Adrenal gland (tissue), 12 donors: ENCODE results near the gene CHN2. TPM values are rescaled to one million over a fixed set of nuclear protein-coding genes. Genes with fewer than 3 reads are reported as not detected.

ENCODE experiments used
- DNase-seq, 7 donors: peaks; one replicate each; pipeline ENCODE4 v3.0.0-alpha.2; 2019 to 2020
- H3K27ac ChIP-seq, 5 donors: fragments of 200-600 bp; sonication (generic) in 4 of 5; 1 replicate in 3 of 5; 2 replicates in 2 of 5; pipeline versions ENCODE4 v1.5.1 to v1.8.0; 2016 to 2020; ENCODE audit warnings: mild to moderate bottlenecking in 1 of 5
- H3K27me3 ChIP-seq: fragments of 200-600 bp; 2 replicates; pipeline ENCODE4 v1.8.0; 2021
- H3K36me3 ChIP-seq, 2 donors: fragments of 200-600 bp; replicated peaks in 1 of 2; 1 replicate in 1 of 2; 2 replicates in 1 of 2; pipeline versions ENCODE4 v1.5.1 to v1.8.0; 2018 to 2022
- H3K4me1 ChIP-seq, 2 donors: fragments of 200-600 bp; replicated peaks in 1 of 2; 1 replicate in 1 of 2; 2 replicates in 1 of 2; pipeline versions ENCODE4 v1.5.1 to v1.8.0; 2018 to 2021
- H3K4me3 ChIP-seq, 4 donors: fragments of 200-600 bp; sonication (generic) in 3 of 4; one replicate each; pipeline ENCODE4 v1.5.1; 2016 to 2018
- H3K9me3 ChIP-seq, 3 donors: fragments of 200-600 bp; sonication (generic) in 1 of 3; replicated peaks in 1 of 3; 1 replicate in 2 of 3; 2 replicates in 1 of 3; pipeline versions ENCODE4 v1.5.1 to v1.8.0; 2016 to 2021
- POLR2A ChIP-seq, 2 donors: fragments of 450-650 bp; IDR thresholded peaks; one replicate each; pipeline ENCODE4 v1.6.1; 2017; ENCODE audit warnings: antibody characterized with exemption in 2 of 2, mild to moderate bottlenecking in 2 of 2, moderate library complexity in 1 of 2
- WGBS, 4 donors: extraction: QIAGEN DNeasy Blood & Tissue Kit in 2 of 4; methylation state at CpG; one replicate each; pipeline versions ENCODE4 v1.1.5 to v1.1.7; 2013 to 2017; 5-methylcytosine and 5-hydroxymethylcytosine counted together
- intact Hi-C, 2 donors: fragments of 100-400 bp; cut with DNase I; formaldehyde crosslinking; loops; one replicate each; pipeline versions ENCODE4 v1.14.1 to v1.15.0; 2022 to 2023
- polyA plus RNA-seq, 3 donors: library from polyadenylated mRNA; stranded (reverse); fragments of 200-250 nt in 2 of 3; fragments of 350-450 nt in 1 of 3; fragmentation: Illumina TruSeq in 1 of 3; extraction: RNeasy Lipid Tissue Mini Kit (QIAGEN cat#74804) in 1 of 3; gene quantifications; one replicate each; pipeline ENCODE4 v1.2.3, GENCODE V29; 2013 to 2014
- total RNA-seq, 9 donors: library from RNA; depleted of rRNA in 4 of 9; stranded (reverse); fragments of >200 nt in 4 of 9; fragments of 120-200 nt in 1 of 9; fragmentation: NEBNext Ultra II Directional in 1 of 9; extraction: Animal tissue kit (Norgen Biotek cat#: 25700) in 1 of 9; gene quantifications; one replicate each; pipeline versions ENCODE4 v1.1.0 to v1.2.4, GENCODE V29; 2013 to 2023
- TF ChIP-seq, protein P1 (sequence below), 6 experiments: fragments of 450-650 bp in 4 of 6; fragments of 200-600 bp in 2 of 6; sonication (generic) in 1 of 6; IDR thresholded peaks; 1 replicate in 5 of 6; 2 replicates in 1 of 6; pipeline versions ENCODE4 v1.5.1 to v1.8.0; 2016 to 2021; ENCODE audit warnings: antibody characterized with exemption in 6 of 6, mild to moderate bottlenecking in 2 of 6, moderate library complexity in 1 of 6
- donor health status: healthy with polysubstance abuse.
- donor health status: Bipolar disorder and iron deficiency.
- donor health status: DM: yes; HTN: yes; CAD: no.
- donor health status: DM: no; HTN: no; CAD: no.
- donor health status: DM: no; HTN: no; CAD: no.
- donor health status: DM: yes; HTN: yes; CAD: no.

CHN2 gene
- total and polyA plus RNA-seq, 12 donors = 2.7 to 35.4 (median 11.5) TPM

- WGBS, 4 donors = 33 to 48% (median 43%) methylated on average over 14 of the region's 14 CpGs
- Histone ChIP-seq H3K27ac (peak overlapping the region in 3 of 5 donors; percentile 6 to 72 (median 42)), H3K4me3 (peak overlapping the region in 1 of 4 donors; percentile 46), H3K27me3 (peaks cover 3% of the 10 kb centered on the region), H3K4me1 (no peaks in the 10 kb centered on the region), H3K9me3 (no peaks in the 10 kb centered on the region), H3K36me3 (no peaks in the 10 kb centered on the region)
- TF ChIP-seq, protein P1, sequence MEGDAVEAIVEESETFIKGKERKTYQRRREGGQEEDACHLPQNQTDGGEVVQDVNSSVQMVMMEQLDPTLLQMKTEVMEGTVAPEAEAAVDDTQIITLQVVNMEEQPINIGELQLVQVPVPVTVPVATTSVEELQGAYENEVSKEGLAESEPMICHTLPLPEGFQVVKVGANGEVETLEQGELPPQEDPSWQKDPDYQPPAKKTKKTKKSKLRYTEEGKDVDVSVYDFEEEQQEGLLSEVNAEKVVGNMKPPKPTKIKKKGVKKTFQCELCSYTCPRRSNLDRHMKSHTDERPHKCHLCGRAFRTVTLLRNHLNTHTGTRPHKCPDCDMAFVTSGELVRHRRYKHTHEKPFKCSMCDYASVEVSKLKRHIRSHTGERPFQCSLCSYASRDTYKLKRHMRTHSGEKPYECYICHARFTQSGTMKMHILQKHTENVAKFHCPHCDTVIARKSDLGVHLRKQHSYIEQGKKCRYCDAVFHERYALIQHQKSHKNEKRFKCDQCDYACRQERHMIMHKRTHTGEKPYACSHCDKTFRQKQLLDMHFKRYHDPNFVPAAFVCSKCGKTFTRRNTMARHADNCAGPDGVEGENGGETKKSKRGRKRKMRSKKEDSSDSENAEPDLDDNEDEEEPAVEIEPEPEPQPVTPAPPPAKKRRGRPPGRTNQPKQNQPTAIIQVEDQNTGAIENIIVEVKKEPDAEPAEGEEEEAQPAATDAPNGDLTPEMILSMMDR (IDR thresholded peaks at IDR 0.05) = no peak
- no peak for TF ChIP-seq POLR2A (IDR thresholded peaks at IDR 0.05)
- peak in 3 of 7 donors; percentile 8 to 27 (median 22) for DNase-seq
- intact Hi-C loops = no loop called here
These were observed 47.5 kb upstream of the CHN2 start for GRCh38 chr7:29146888-29147609.

- intact Hi-C loops = no loop called here
- Histone ChIP-seq H3K4me1 (no peaks in the 10 kb centered on the region), H3K27ac (peak overlapping the region in 1 of 5 donors; percentile 42), H3K4me3 (no peak overlapping the region), H3K9me3 (no peaks in the 10 kb centered on the region), H3K36me3 (no peaks in the 10 kb centered on the region), H3K27me3 (peaks cover 3% of the 10 kb centered on the region)
- peak in 1 of 7 donors; percentile 14 for DNase-seq
- TF ChIP-seq, protein P1 (IDR thresholded peaks at IDR 0.05) = no peak
- no peak for TF ChIP-seq POLR2A (IDR thresholded peaks at IDR 0.05)
- 73 to 91% (median 76%) methylated on average over 4 of the region's 4 CpGs for WGBS, 4 donors
These were observed 46.8 kb upstream of the CHN2 start for GRCh38 chr7:29147821-29148220.

DNA sequence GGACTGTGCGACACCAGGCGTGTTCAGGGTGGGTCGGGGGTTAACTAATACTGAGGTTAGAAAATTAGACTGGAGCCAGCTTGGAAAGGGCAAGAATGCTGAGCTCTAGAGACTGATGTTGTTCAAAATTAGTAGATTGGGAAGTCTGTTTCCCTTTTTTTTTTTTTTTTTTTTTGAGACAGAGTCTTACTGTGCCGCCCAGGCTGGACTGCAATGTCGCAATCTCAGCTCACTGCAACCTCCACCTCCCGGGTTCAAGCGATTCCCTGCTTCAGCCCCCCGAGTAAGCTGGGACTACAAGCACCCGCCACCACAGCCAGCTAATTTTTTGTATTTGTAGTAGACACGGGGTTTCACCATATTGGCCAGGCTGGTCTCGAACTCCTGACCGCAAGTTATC, 45.5 kb upstream of the CHN2 start:
- no peak for DNase-seq
- no peak overlapping the region for H3K27ac ChIP-seq
- H3K4me1 ChIP-seq = no peaks in the 10 kb centered on the region
- H3K9me3 ChIP-seq = no peaks in the 10 kb centered on the region
- intact Hi-C loops = no loop called here
- no peaks in the 10 kb centered on the region for H3K36me3 ChIP-seq
- peaks cover 3% of the 10 kb centered on the region for H3K27me3 ChIP-seq
- no peak for TF ChIP-seq POLR2A (IDR thresholded peaks at IDR 0.05)
- TF ChIP-seq, protein P1 (IDR thresholded peaks at IDR 0.05) = no peak
- WGBS, 4 donors = 80 to 90% (median 82%) methylated on average over 12 of the region's 12 CpGs
- H3K4me3 ChIP-seq = no peak overlapping the region

- no peak for DNase-seq
- Histone ChIP-seq H3K27ac (no peak overlapping the region), H3K9me3 (no peaks in the 10 kb centered on the region), H3K4me1 (no peaks in the 10 kb centered on the region), H3K27me3 (peaks cover 3% of the 10 kb centered on the region), H3K4me3 (no peak overlapping the region), H3K36me3 (no peaks in the 10 kb centered on the region)
- WGBS, 4 donors = 80 to 96% (median 86%) methylated on average over 2 of the region's 2 CpGs
- intact Hi-C loops = no loop called here
- TF ChIP-seq, protein P1 (IDR thresholded peaks at IDR 0.05) = no peak
- TF ChIP-seq POLR2A (IDR thresholded peaks at IDR 0.05) = no peak
These were observed 43.7 kb upstream of the CHN2 start for GRCh38 chr7:29150856-29151255.
